Sigmoid colon (tissue), 7 donors: ENCODE measurements around the gene GABRB2. TPM values are rescaled to one million over a fixed set of nuclear protein-coding genes. Genes with fewer than 3 reads are reported as not detected.

Experiments
- DNase-seq: peaks from one replicate; pipeline ENCODE4 v3.0.0-alpha.2; 2019
- H3K27ac ChIP-seq, 4 donors: fragments of 200-600 bp; sonication (generic); one replicate each; pipeline ENCODE4 v1.5.1; 2016 to 2019; ENCODE audit warnings: mild to moderate bottlenecking in 1 of 4
- H3K27me3 ChIP-seq, 3 donors: fragments of 200-600 bp; sonication (generic); one replicate each; pipeline ENCODE4 v1.5.1; 2019; ENCODE audit warnings: mild to moderate bottlenecking in 1 of 3
- H3K36me3 ChIP-seq, 4 donors: fragments of 200-600 bp; sonication (generic); one replicate each; pipeline ENCODE4 v1.5.1; 2016 to 2019
- H3K4me1 ChIP-seq, 4 donors: fragments of 200-600 bp; sonication (generic); one replicate each; pipeline ENCODE4 v1.5.1; 2017 to 2019
- H3K4me3 ChIP-seq, 4 donors: fragments of 200-600 bp; sonication (generic); one replicate each; pipeline ENCODE4 v1.5.1; 2017 to 2019; ENCODE audit warnings: mild to moderate bottlenecking in 2 of 4, moderate library complexity in 1 of 4
- H3K9me3 ChIP-seq, 4 donors: fragments of 200-600 bp in 3 of 4; sonication (generic) in 3 of 4; one replicate each; pipeline versions ENCODE4 v1.5.1 to v1.6.1; 2013 to 2019
- EP300 ChIP-seq, 4 donors: sonication (generic); formaldehyde crosslinking; IDR thresholded peaks; one replicate each; pipeline ENCODE4 v1.6.1; 2017; ENCODE audit warnings: antibody characterized with exemption in 4 of 4
- POLR2A ChIP-seq, 2 donors: fragments of 450-650 bp; IDR thresholded peaks; one replicate each; pipeline ENCODE4 v1.6.1; 2016; ENCODE audit warnings: antibody characterized with exemption in 2 of 2, mild to moderate bottlenecking in 2 of 2, moderate library complexity in 2 of 2
- POLR2AphosphoS5 ChIP-seq, 4 donors: sonication (generic); formaldehyde crosslinking; IDR thresholded peaks; one replicate each; pipeline ENCODE4 v1.6.1; 2017; ENCODE audit warnings: antibody characterized with exemption in 4 of 4
- WGBS, 2 donors: extraction: QIAGEN DNeasy Blood & Tissue Kit; methylation state at CpG; one replicate each; pipeline ENCODE4 v1.1.7; 2013; 5-methylcytosine and 5-hydroxymethylcytosine counted together
- intact Hi-C: fragments of 100-400 bp; cut with DNase I; formaldehyde crosslinking; loops from one replicate; pipeline ENCODE4 v1.15.1; 2023
- polyA plus RNA-seq, 3 donors: library from polyadenylated mRNA; stranded (reverse); fragments of 200-250 nt; gene quantifications; one replicate each; pipeline ENCODE4 v1.2.3, GENCODE V29; 2013
- total RNA-seq, 4 donors: library from RNA; depleted of rRNA; stranded (reverse); fragments of >200 nt; gene quantifications; one replicate each; pipeline ENCODE4 v1.1.0, GENCODE V29; 2016
- TF ChIP-seq, protein P1 (sequence below), 4 experiments: fragments of 450-650 bp in 3 of 4; fragments of 200-600 bp in 1 of 4; IDR thresholded peaks; one replicate each; pipeline ENCODE4 v1.5.1; 2016 to 2019; ENCODE audit warnings: antibody characterized with exemption in 4 of 4, mild to moderate bottlenecking in 3 of 4, moderate library complexity in 2 of 4
- donor health status: healthy with polysubstance abuse.
- donor health status: Bipolar disorder and iron deficiency.
- donor health status: healthy.

The GABRB2 gene
- total and polyA plus RNA-seq, 7 donors = under 0.01 to 0.55 (median 0.36) TPM

DNA sequence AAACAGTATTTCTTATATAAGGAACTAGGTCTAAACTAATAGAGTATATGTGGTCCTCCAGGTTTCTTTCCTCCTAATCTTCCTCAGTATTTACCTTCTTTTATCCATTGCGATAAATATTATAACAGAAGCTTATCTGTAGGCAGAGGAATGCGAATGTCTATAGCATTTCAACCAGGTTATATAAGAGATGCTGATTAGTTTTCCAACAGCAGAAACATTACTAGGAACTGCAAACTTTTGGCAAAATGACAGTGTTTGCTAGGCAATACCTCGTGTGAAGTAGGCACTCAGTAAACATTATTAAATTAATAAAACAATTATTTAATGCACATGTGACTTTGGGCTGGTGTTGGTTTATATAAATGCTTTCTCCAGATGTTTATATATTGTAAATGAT is 206.5 kb downstream of the GABRB2 start:
- no peak for DNase-seq
- WGBS, 2 donors = 58 to 77% methylated on average over 3 of the region's 3 CpGs
- no peaks in the 10 kb centered on the region for H3K9me3 ChIP-seq
- no peak overlapping the region for H3K27ac ChIP-seq
- intact Hi-C loops = no loop called here
- no peak for TF ChIP-seq EP300 (IDR thresholded peaks at IDR 0.05)
- TF ChIP-seq, protein P1, sequence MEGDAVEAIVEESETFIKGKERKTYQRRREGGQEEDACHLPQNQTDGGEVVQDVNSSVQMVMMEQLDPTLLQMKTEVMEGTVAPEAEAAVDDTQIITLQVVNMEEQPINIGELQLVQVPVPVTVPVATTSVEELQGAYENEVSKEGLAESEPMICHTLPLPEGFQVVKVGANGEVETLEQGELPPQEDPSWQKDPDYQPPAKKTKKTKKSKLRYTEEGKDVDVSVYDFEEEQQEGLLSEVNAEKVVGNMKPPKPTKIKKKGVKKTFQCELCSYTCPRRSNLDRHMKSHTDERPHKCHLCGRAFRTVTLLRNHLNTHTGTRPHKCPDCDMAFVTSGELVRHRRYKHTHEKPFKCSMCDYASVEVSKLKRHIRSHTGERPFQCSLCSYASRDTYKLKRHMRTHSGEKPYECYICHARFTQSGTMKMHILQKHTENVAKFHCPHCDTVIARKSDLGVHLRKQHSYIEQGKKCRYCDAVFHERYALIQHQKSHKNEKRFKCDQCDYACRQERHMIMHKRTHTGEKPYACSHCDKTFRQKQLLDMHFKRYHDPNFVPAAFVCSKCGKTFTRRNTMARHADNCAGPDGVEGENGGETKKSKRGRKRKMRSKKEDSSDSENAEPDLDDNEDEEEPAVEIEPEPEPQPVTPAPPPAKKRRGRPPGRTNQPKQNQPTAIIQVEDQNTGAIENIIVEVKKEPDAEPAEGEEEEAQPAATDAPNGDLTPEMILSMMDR (IDR thresholded peaks at IDR 0.05) = no peak
- TF ChIP-seq POLR2AphosphoS5 (IDR thresholded peaks at IDR 0.05) = no peak
- no peak for TF ChIP-seq POLR2A (IDR thresholded peaks at IDR 0.05)
- no peaks in the 10 kb centered on the region for H3K36me3 ChIP-seq
- no peaks in the 10 kb centered on the region for H3K27me3 ChIP-seq
- H3K4me1 ChIP-seq = no peaks in the 10 kb centered on the region
- H3K4me3 ChIP-seq = no peak overlapping the region

DNA sequence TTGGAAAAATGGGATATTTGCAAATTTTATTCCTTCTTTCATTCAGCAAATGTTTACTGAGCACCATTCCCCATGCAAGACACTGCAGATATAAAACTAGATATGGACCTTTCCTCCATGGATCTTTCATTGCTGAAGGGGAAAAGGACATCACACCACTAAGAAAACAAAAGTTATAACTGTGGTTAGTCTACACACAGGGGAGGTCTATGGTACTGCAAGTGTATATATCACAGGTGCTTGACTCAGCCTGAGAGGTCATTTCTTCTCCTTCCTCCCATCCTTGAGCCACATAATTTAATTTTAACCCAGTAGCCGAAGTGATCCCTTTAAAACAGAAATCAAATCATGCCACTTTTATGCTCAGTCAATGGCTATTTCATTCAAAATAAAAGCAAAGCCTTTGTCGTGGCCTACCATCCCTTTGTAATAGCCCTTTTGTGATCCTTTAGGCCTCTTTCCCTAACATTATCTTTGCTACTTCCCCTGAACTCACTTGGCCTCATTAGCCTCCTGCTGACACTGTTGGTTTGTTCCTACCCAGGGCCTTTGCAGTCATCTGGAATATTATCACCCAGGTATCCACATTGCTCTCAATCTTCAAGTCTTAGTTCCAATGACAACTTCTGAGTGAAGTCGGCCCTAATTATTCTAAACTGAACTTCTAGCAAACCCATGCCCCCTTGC is 213.2 kb downstream of the GABRB2 start:
- Histone ChIP-seq H3K36me3 (no peaks in the 10 kb centered on the region), H3K27ac (no peak overlapping the region), H3K27me3 (no peaks in the 10 kb centered on the region), H3K9me3 (no peaks in the 10 kb centered on the region), H3K4me1 (no peaks in the 10 kb centered on the region), H3K4me3 (no peak overlapping the region)
- TF ChIP-seq, protein P1 (IDR thresholded peaks at IDR 0.05) = no peak
- TF ChIP-seq EP300 (IDR thresholded peaks at IDR 0.05) = no peak
- no peak for TF ChIP-seq POLR2AphosphoS5 (IDR thresholded peaks at IDR 0.05)
- no peak for TF ChIP-seq POLR2A (IDR thresholded peaks at IDR 0.05)
- DNase-seq = no peak
- WGBS, 2 donors = 77 to 85% methylated on average over 3 of the region's 3 CpGs
- intact Hi-C loops = no loop called here

- Histone ChIP-seq H3K27me3 (no peaks in the 10 kb centered on the region), H3K4me3 (no peak overlapping the region), H3K27ac (no peak overlapping the region), H3K36me3 (no peaks in the 10 kb centered on the region), H3K4me1 (no peaks in the 10 kb centered on the region), H3K9me3 (no peaks in the 10 kb centered on the region)
- no peak for TF ChIP-seq EP300 (IDR thresholded peaks at IDR 0.05)
- TF ChIP-seq, protein P1 (IDR thresholded peaks at IDR 0.05) = no peak
- no peak for TF ChIP-seq POLR2AphosphoS5 (IDR thresholded peaks at IDR 0.05)
- no peak for TF ChIP-seq POLR2A (IDR thresholded peaks at IDR 0.05)
- 89 to 90% methylated on average over 3 of the region's 3 CpGs for WGBS, 2 donors
- DNase-seq = no peak
- intact Hi-C loops = no loop called here
Observed at GRCh38 chr5:161332343-161332742, 214.2 kb downstream of the GABRB2 start.

- H3K27ac ChIP-seq = no peak overlapping the region
- no peaks in the 10 kb centered on the region for H3K36me3 ChIP-seq
- no peak overlapping the region for H3K4me3 ChIP-seq
- WGBS, 2 donors = 78 to 89% methylated on average over 3 of the region's 3 CpGs
- H3K27me3 ChIP-seq = no peaks in the 10 kb centered on the region
- DNase-seq = no peak
- H3K4me1 ChIP-seq = no peaks in the 10 kb centered on the region
- intact Hi-C loops = no loop called here
- TF ChIP-seq POLR2AphosphoS5 (IDR thresholded peaks at IDR 0.05) (no peak), POLR2A (IDR thresholded peaks at IDR 0.05) (no peak), EP300 (IDR thresholded peaks at IDR 0.05) (no peak)
- H3K9me3 ChIP-seq = no peaks in the 10 kb centered on the region
Observed at GRCh38 chr5:161314033-161314432, 232.5 kb downstream of the GABRB2 start.

DNA sequence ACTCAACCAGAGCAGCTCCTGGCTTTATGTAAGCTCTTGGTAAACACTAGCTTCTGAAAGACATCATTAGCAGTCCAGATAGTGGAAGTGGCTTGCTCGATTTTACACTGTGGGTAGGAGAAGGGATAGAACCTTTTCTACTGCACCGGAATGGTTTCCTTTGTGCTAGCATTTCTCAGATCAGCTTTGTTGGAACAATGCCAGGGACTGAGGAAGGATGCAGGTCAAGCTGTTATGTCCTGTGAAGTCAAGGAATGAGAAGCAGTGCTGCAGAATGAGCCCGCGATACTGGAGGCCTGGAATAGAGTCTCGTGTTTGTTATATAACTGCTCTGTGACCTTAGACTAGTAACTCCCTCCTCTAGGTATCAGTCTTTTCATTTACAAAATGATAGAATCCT is 233.6 kb downstream of the GABRB2 start:
- Histone ChIP-seq H3K4me3 (no peak overlapping the region), H3K9me3 (no peaks in the 10 kb centered on the region), H3K4me1 (no peaks in the 10 kb centered on the region), H3K27me3 (no peaks in the 10 kb centered on the region), H3K36me3 (no peaks in the 10 kb centered on the region), H3K27ac (no peak overlapping the region)
- no peak for DNase-seq
- WGBS, 2 donors = 71 to 90% methylated on average over 5 of the region's 5 CpGs
- TF ChIP-seq POLR2A (IDR thresholded peaks at IDR 0.05) (no peak), POLR2AphosphoS5 (IDR thresholded peaks at IDR 0.05) (no peak), EP300 (IDR thresholded peaks at IDR 0.05) (no peak)
- TF ChIP-seq, protein P1 (IDR thresholded peaks at IDR 0.05) = no peak
- intact Hi-C loops = no loop called here
